Measurements from ENCODE around the gene NOTCH2.

- TF ChIP-seq POLR2A (IDR thresholded peaks at IDR 0.05; ENCODE audit: low read depth) (no peak), POLR2AphosphoS5 (IDR thresholded peaks at IDR 0.05) (no peak), CTCF (IDR thresholded peaks at IDR 0.05) (no peak)
Measured at GRCh38 chr1:119937198-119937597, 132.3 kb downstream of the NOTCH2 start.

Data from esophagus muscularis mucosa (tissue), 3 donors.